H1 (cell line): Measurements from ENCODE around the gene BPHL. TPM values are rescaled to one million over a fixed set of nuclear protein-coding genes. Genes with fewer than 3 reads are reported as not detected.

Experiments used
- HDAC2 ChIP-seq, 2 experiments: fragments of 300-600 bp in 1 of 2; sonication (generic) in 1 of 2; IDR thresholded peaks; 2 replicates each; pipeline ENCODE4 v1.6.1; 2011 to 2012; ENCODE audit warnings: low read depth in 2 of 2, low read length in 2 of 2, mild to moderate bottlenecking in 2 of 2, moderate library complexity in 2 of 2, borderline replicate concordance in 1 of 2, inconsistent platforms in 1 of 2
- polyA plus RNA-seq, 7 experiments: library from polyadenylated mRNA; depleted of rRNA in 3 of 7; stranded (reverse) in 5 of 7; unstranded in 2 of 7; fragments of >200 nt in 5 of 7; fragments of 200-250 nt in 2 of 7; gene quantifications; 1 replicate in 5 of 7; 2 replicates in 1 of 7; 4 replicates in 1 of 7; pipeline versions ENCODE4 v1.2.1 to v1.2.3, GENCODE V29; 2011 to 2013; ENCODE audit warnings: missing spikeins in 2 of 7, mixed read lengths in 2 of 7
- total RNA-seq: library from RNA; stranded (reverse); fragmentation: NEBNext Ultra II Directional; extraction: Animal tissue kit (Norgen Biotek cat#: 25700); gene quantifications from 2 replicates; pipeline ENCODE4 v1.2.1, GENCODE V29; 2021

The BPHL gene
- total and polyA plus RNA-seq, 2 of the 8 experiments (the other 6 are each of a cell fraction or from before 2014, with no cell fraction given): 24.4 to 36.4 TPM

DNA sequence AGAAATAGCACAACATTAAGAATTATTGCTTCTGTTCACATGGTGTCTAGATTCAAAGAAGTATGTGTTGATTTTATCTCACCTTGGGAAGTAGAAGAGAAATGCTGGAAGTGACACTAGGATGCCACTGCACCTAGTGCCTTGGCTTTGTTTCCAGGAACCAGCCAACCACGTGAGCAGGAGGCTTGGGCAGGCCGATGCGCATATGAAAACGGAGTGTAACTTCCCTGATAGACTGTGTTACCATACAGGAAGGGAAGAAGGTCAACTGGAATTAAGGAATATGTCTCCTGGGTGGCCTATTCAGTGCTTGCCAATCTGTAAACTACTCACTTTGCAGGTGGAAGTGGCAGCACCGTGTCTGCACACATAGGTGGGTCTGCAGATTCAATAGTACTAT is 80.9 kb downstream of the BPHL start (continued):
- TF ChIP-seq HDAC2 (IDR thresholded peaks at IDR 0.05; ENCODE audit: borderline replicate concordance in 1 of 2, low read depth in 2 of 2, low read length in 2 of 2): no peak
